ENCODE measurements around the gene MKLN1. TPM values are rescaled to one million over a fixed set of nuclear protein-coding genes. Genes with fewer than 3 reads are reported as not detected.
"Not testable (repeated sequence)": the region's sequence is repeated elsewhere in the genome, so short reads cannot be mapped to it uniquely, and the experiment has no call there.

The MKLN1 gene
- total RNA-seq, 2 experiments from 2014 or later: 32.4 to 36.7 TPM

GRCh38 chr7:131384286-131384635, 56.6 kb downstream of the MKLN1 start:
- H3K36me3 Mint-ChIP-seq: peaks cover 23% of the 10 kb centered on the region
- DNase-seq: no peak
- no peak overlapping the region for H3K27ac Mint-ChIP-seq
- no peaks in the 10 kb centered on the region for H3K27me3 Mint-ChIP-seq
- H3K9me3 Mint-ChIP-seq: no peaks in the 10 kb centered on the region
- H3K4me3 Mint-ChIP-seq: no peak overlapping the region
- peaks cover 33% of the 10 kb centered on the region for H3K4me1 Mint-ChIP-seq

DNA sequence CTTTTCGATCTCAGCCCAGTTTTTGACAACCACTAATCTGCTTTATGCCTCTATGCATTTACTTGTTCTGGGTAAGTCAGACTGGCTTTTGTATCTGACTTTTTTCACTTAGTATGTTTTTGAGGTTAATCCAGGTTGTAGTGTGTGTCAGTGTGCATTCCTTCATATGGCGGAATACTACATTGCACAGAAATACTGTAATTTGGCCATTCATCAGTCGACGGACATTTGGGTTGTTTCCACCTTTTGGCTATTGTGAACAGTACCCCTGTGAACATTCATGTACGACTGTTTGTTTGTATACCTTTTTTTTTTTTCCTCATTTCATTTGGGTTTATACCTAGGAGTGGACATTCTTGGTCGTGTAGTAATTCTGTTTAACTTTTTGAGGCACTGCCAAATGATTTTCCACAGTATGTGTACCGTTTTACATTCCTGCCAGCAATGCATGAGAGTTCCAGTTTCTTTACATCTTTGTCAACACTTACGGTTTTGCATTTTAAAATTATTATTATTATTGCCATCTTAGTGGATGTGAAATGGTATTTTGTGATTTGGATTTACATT, 57.4 kb downstream of the MKLN1 start:
- Mint-ChIP-seq H3K27ac (no peak overlapping the region), H3K4me1 (peaks cover 30% of the 10 kb centered on the region), H3K4me3 (no peak overlapping the region), H3K9me3 (no peaks in the 10 kb centered on the region), H3K27me3 (no peaks in the 10 kb centered on the region), H3K36me3 (peaks cover 23% of the 10 kb centered on the region)
- no peak for DNase-seq

GRCh38 chr7:131388126-131388525, 60.5 kb downstream of the MKLN1 start:
- Mint-ChIP-seq H3K27me3 (no peaks in the 10 kb centered on the region), H3K27ac (no peak overlapping the region), H3K9me3 (no peaks in the 10 kb centered on the region), H3K4me1 (peaks cover 16% of the 10 kb centered on the region), H3K4me3 (no peak overlapping the region), H3K36me3 (peaks cover 19% of the 10 kb centered on the region)
- DNase-seq: no peak

DNA sequence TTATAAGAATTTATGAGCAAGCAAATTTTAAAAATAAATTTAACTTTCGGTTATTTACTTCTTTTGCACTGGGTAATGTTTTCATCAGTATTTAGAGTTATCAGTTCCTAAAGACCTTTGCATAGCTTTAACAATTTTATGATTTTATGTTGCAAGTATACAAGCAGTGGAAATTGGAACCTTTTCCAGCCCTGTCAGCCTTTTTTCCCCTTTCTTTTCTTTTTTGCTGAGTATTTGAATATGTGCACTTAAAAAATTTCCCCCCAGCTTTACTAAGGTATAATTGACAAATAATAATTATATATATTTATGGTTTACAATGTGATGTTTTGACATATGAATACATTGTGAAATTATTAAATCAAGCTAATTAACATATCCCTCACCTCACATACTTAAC, 62.6 kb downstream of the MKLN1 start:
- DNase-seq: no peak
- no peaks in the 10 kb centered on the region for H3K9me3 Mint-ChIP-seq
- no peaks in the 10 kb centered on the region for H3K27me3 Mint-ChIP-seq
- no peak overlapping the region for H3K27ac Mint-ChIP-seq
- H3K36me3 Mint-ChIP-seq: peaks cover 11% of the 10 kb centered on the region
- H3K4me1 Mint-ChIP-seq: peaks cover 10% of the 10 kb centered on the region
- H3K4me3 Mint-ChIP-seq: no peak overlapping the region

- no peak overlapping the region for H3K27ac Mint-ChIP-seq
- no peaks in the 10 kb centered on the region for H3K27me3 Mint-ChIP-seq
- peaks cover 11% of the 10 kb centered on the region for H3K4me1 Mint-ChIP-seq
- H3K4me3 Mint-ChIP-seq: no peak overlapping the region
- H3K9me3 Mint-ChIP-seq: no peaks in the 10 kb centered on the region
- peaks cover 10% of the 10 kb centered on the region for H3K36me3 Mint-ChIP-seq
- DNase-seq: no peak
Measured at GRCh38 chr7:131391145-131391544, 63.5 kb downstream of the MKLN1 start.

GRCh38 chr7:131400681-131401176, 73.1 kb downstream of the MKLN1 start:
- peaks cover 44% of the 10 kb centered on the region for H3K36me3 Mint-ChIP-seq
- peaks cover 10% of the 10 kb centered on the region for H3K9me3 Mint-ChIP-seq
- no peak overlapping the region for H3K4me3 Mint-ChIP-seq
- no peak overlapping the region for H3K27ac Mint-ChIP-seq
- DNase-seq: no peak
- H3K27me3 Mint-ChIP-seq: no peaks in the 10 kb centered on the region
- H3K4me1 Mint-ChIP-seq: peaks cover 4% of the 10 kb centered on the region

GRCh38 chr7:131401194-131401593, 73.5 kb downstream of the MKLN1 start:
- Mint-ChIP-seq H3K27me3 (no peaks in the 10 kb centered on the region), H3K4me1 (peaks cover 3% of the 10 kb centered on the region), H3K36me3 (peaks cover 44% of the 10 kb centered on the region), H3K9me3 (peaks cover 10% of the 10 kb centered on the region), H3K27ac (no peak overlapping the region), H3K4me3 (no peak overlapping the region)
- DNase-seq: no peak

DNA sequence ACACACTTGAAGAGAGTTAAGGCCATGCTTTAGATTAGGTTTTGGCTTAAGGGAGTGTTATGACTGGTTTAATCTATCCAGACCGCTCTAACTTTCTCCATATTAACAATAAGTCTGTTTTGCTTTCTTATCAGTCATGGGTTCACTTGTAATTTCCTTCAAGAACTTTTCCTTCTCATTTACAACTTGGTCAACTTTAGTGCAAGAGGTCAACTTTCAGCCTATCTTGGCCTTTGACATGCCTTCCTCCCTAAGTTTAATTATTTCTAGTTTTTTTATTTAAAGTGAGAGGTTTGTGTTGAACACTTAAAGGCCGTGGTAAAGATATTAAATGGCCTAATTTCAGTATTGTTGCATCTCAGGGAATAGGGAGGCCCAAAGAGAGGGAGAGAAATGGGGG, 75.6 kb downstream of the MKLN1 start:
- Mint-ChIP-seq H3K9me3 (peaks cover 10% of the 10 kb centered on the region), H3K4me3 (no peak overlapping the region), H3K36me3 (peaks cover 48% of the 10 kb centered on the region), H3K4me1 (peaks cover 6% of the 10 kb centered on the region), H3K27me3 (no peaks in the 10 kb centered on the region), H3K27ac (no peak overlapping the region)
- no peak for DNase-seq

DNA sequence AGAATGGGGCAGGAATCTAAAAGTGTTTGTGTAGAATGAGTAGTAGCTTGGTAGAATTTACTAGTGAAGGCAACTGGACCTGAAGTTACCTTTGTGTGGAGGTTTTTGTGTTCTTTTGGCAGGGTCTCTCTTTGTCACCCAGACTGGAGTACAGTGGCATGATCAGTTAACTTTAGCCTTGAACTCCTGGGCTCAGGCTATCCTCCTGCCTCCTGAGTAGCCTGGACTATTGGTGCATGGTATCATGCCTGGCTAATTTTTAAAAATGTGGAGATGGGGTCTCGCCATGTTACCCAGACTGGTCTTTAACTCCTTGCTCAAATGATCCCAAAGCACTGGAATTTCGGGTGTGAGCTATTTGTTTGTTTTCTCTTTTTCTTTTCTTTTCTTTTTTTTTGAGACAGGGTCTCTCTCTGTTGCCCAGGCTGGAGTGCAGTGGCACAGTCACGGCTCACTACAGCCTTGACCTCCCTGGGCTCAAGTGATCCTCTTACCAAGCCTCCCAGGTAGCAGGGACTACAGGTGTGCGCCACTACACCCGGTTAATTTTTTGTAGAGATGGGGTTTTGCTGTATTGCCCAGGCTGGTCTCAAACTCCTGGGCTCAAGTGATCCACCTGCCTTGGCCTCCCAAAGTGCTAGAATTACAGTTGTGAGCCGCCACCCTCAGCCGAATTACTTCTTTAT, 76.7 kb downstream of the MKLN1 start:
- no peak for DNase-seq
- peaks cover 10% of the 10 kb centered on the region for H3K9me3 Mint-ChIP-seq
- no peaks in the 10 kb centered on the region for H3K27me3 Mint-ChIP-seq
- H3K4me3 Mint-ChIP-seq: no peak overlapping the region
- H3K27ac Mint-ChIP-seq: no peak overlapping the region
- H3K36me3 Mint-ChIP-seq: peaks cover 43% of the 10 kb centered on the region
- peaks cover 10% of the 10 kb centered on the region for H3K4me1 Mint-ChIP-seq

GRCh38 chr7:131409129-131409766, 81.6 kb downstream of the MKLN1 start:
- H3K36me3 Mint-ChIP-seq: peaks cover 11% of the 10 kb centered on the region
- H3K4me1 Mint-ChIP-seq: peaks cover 8% of the 10 kb centered on the region
- no peak overlapping the region for H3K4me3 Mint-ChIP-seq
- no peak for DNase-seq
- no peaks in the 10 kb centered on the region for H3K27me3 Mint-ChIP-seq
- no peak overlapping the region for H3K27ac Mint-ChIP-seq
- H3K9me3 Mint-ChIP-seq: no peaks in the 10 kb centered on the region

DNA sequence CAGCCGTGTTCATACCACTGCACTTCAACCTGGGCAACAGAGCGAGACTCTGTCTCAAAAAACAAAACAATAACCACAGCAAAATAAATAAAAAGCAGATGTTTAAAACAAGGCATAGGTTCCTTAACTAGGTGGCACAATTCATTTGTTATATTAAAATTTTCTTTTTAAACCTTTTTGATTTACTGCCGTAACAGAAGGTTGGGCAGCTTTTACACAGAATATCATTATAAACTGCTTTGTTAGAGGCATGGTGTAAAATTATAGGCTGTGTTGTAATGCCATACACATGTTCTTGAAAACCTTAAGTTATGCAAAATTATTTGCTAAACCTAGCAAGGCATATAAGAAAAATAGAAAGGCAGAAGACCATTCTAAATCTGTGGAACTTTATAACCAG, 84.4 kb downstream of the MKLN1 start:
- no peak overlapping the region for H3K4me3 Mint-ChIP-seq
- no peak overlapping the region for H3K27ac Mint-ChIP-seq
- peaks cover 7% of the 10 kb centered on the region for H3K4me1 Mint-ChIP-seq
- DNase-seq: no peak
- peaks cover 5% of the 10 kb centered on the region for H3K36me3 Mint-ChIP-seq
- no peaks in the 10 kb centered on the region for H3K27me3 Mint-ChIP-seq
- H3K9me3 Mint-ChIP-seq: no peaks in the 10 kb centered on the region

DNA sequence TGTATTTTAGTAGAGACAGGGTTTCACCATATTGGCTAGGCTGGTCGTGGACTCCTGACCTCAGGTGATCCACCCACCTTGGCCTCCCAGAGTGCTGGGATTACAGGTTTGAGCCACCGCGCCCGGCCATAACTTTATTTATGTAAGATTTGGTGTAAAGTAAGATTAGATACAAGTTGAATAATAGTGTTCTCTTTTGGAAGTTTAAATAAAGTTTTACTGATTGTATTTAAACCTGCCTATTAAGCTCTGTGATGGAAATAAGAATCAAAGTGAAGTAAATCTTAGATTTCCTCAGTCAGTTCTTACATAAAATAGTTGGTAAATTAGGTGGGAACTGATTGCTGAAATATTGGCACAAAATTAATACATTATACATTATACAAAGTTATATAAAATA, 86.0 kb downstream of the MKLN1 start:
- no peaks in the 10 kb centered on the region for H3K27me3 Mint-ChIP-seq
- H3K36me3 Mint-ChIP-seq: peaks cover 6% of the 10 kb centered on the region
- H3K4me1 Mint-ChIP-seq: peaks cover 4% of the 10 kb centered on the region
- no peaks in the 10 kb centered on the region for H3K9me3 Mint-ChIP-seq
- DNase-seq: no peak
- H3K4me3 Mint-ChIP-seq: no peak overlapping the region
- H3K27ac Mint-ChIP-seq: no peak overlapping the region

GRCh38 chr7:131424219-131424822, 96.6 kb downstream of the MKLN1 start:
- no peaks in the 10 kb centered on the region for H3K27me3 Mint-ChIP-seq
- no peak for DNase-seq
- H3K4me1 Mint-ChIP-seq: peaks cover 10% of the 10 kb centered on the region
- no peaks in the 10 kb centered on the region for H3K9me3 Mint-ChIP-seq
- H3K4me3 Mint-ChIP-seq: no peak overlapping the region
- peaks cover 14% of the 10 kb centered on the region for H3K36me3 Mint-ChIP-seq
- H3K27ac Mint-ChIP-seq: no peak overlapping the region

DNA sequence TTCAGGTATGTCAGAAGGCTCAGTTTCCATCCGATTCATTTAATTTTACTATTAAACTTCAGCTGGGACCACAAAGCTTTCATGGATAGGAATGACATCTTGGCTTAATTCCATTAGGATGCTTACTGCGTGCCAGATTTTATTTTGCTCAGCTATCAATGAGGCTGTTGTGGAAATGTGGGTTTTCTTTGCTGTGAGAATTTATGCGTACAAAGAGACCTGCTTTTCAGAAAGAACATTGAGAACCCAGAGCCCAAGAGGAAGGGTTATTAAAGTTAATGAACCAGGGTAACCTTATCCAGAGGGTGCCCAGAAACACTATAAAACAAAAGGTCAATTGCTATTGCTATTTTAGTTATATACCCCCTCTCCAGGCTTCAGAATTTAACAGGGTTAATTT, 98.3 kb downstream of the MKLN1 start:
- Mint-ChIP-seq H3K27ac (no peak overlapping the region), H3K9me3 (no peaks in the 10 kb centered on the region), H3K27me3 (no peaks in the 10 kb centered on the region), H3K4me1 (peaks cover 4% of the 10 kb centered on the region), H3K36me3 (peaks cover 11% of the 10 kb centered on the region), H3K4me3 (no peak overlapping the region)
- DNase-seq: no peak

GRCh38 chr7:131430826-131431225, 103.2 kb downstream of the MKLN1 start:
- Mint-ChIP-seq H3K4me1 (peaks cover 12% of the 10 kb centered on the region), H3K36me3 (peaks cover 22% of the 10 kb centered on the region)
- not testable (repeated sequence) for H3K9me3 Mint-ChIP-seq, H3K27me3 Mint-ChIP-seq, H3K27ac Mint-ChIP-seq, H3K4me3 Mint-ChIP-seq, DNase-seq
